ENCODE results near the gene PAX5.

GRCh38 chr9:37029304-37029775 lies 4.7 kb downstream of the PAX5 start:
- TF ChIP-seq, protein P1, sequence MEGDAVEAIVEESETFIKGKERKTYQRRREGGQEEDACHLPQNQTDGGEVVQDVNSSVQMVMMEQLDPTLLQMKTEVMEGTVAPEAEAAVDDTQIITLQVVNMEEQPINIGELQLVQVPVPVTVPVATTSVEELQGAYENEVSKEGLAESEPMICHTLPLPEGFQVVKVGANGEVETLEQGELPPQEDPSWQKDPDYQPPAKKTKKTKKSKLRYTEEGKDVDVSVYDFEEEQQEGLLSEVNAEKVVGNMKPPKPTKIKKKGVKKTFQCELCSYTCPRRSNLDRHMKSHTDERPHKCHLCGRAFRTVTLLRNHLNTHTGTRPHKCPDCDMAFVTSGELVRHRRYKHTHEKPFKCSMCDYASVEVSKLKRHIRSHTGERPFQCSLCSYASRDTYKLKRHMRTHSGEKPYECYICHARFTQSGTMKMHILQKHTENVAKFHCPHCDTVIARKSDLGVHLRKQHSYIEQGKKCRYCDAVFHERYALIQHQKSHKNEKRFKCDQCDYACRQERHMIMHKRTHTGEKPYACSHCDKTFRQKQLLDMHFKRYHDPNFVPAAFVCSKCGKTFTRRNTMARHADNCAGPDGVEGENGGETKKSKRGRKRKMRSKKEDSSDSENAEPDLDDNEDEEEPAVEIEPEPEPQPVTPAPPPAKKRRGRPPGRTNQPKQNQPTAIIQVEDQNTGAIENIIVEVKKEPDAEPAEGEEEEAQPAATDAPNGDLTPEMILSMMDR (IDR thresholded peaks at IDR 0.05; ENCODE audit: low read length) = no peak
- TF ChIP-seq EZH2phosphoT487 (IDR thresholded peaks at IDR 0.05; ENCODE audit: low read length) = no peak
